GM23338 (cell line): ENCODE results near the gene CHN1. TPM values are rescaled to one million over a fixed set of nuclear protein-coding genes. Genes with fewer than 3 reads are reported as not detected.
A peak's percentile ranks its signal among the peaks of the same experiment; 100 is the strongest.

Source experiments
- ATAC-seq: fragments of 200-7000 bp; cut with Tn5 transposase; 3 replicates; pipeline ENCODE4 v1.9.1; 2020
- DNase-seq: peaks from one replicate; pipeline ENCODE4 v3.0.0-alpha.2; 2015; ENCODE audit warnings: low spot score
- H2AFZ ChIP-seq: fragments of 200-600 bp; sonication (generic); 2 replicates; pipeline ENCODE4 v1.8.0; 2016; ENCODE audit warnings: antibody characterized with exemption, mild to moderate bottlenecking, moderate library complexity
- H3F3A ChIP-seq: fragments of 200-600 bp; sonication (generic); replicated peaks from 2 replicates; pipeline ENCODE4 v1.8.0; 2017; ENCODE audit warnings: antibody characterized with exemption, mixed run types, low read depth
- H3K27ac ChIP-seq: fragments of 200-600 bp; sonication (generic); 2 replicates; pipeline ENCODE4 v1.6.1; 2016; ENCODE audit warnings: low read depth
- H3K27me3 ChIP-seq: fragments of 200-600 bp; sonication (generic); 2 replicates; pipeline ENCODE4 v1.8.0; 2016; ENCODE audit warnings: mild to moderate bottlenecking, mixed run types, moderate library complexity; ENCODE audit not compliant: insufficient read depth
- H3K36me3 ChIP-seq: fragments of 200-600 bp; sonication (generic); 2 replicates; pipeline ENCODE4 v1.8.0; 2016; ENCODE audit warnings: mild to moderate bottlenecking; ENCODE audit not compliant: insufficient read depth
- H3K4me1 ChIP-seq: fragments of 200-600 bp; sonication (generic); 2 replicates; pipeline ENCODE4 v1.8.0; 2016; ENCODE audit warnings: mild to moderate bottlenecking, moderate library complexity; ENCODE audit not compliant: insufficient read depth
- H3K4me2 ChIP-seq: fragments of 200-600 bp; sonication (generic); 2 replicates; pipeline ENCODE4 v1.7.1; 2017; ENCODE audit warnings: mixed run types
- H3K4me3 ChIP-seq: fragments of 200-600 bp; sonication (generic); 2 replicates; pipeline ENCODE4 v1.6.1; 2016; ENCODE audit warnings: mixed run types
- H3K79me2 ChIP-seq: fragments of 200-600 bp; sonication (generic); replicated peaks from 2 replicates; pipeline ENCODE4 v1.8.0; 2017; ENCODE audit warnings: mild to moderate bottlenecking; ENCODE audit not compliant: insufficient read depth
- H3K9me2 ChIP-seq: fragments of 200-600 bp; sonication (generic); 2 replicates; pipeline ENCODE4 v1.8.0; 2017; ENCODE audit not compliant: insufficient read depth
- H4K20me1 ChIP-seq: fragments of 200-600 bp; sonication (generic); replicated peaks from 2 replicates; pipeline ENCODE4 v1.8.0; 2017; ENCODE audit warnings: mild to moderate bottlenecking; ENCODE audit not compliant: insufficient read depth
- H3K27ac Mint-ChIP-seq: 2 replicates; pipeline ENCODE4 v1.8.0; 2020; ENCODE audit warnings: inconsistent platforms, mild to moderate bottlenecking, moderate library complexity, mixed read lengths
- H3K27me3 Mint-ChIP-seq: 3 replicates; pipeline ENCODE4 v1.8.0; 2022; ENCODE audit warnings: low read depth, mild to moderate bottlenecking, moderate library complexity, mixed read lengths, inconsistent platforms; ENCODE audit not compliant: insufficient read depth, poor library complexity
- H3K36me3 Mint-ChIP-seq: 3 replicates; pipeline ENCODE4 v1.8.0; 2021; ENCODE audit warnings: low read depth, mild to moderate bottlenecking, inconsistent platforms, moderate library complexity, mixed read lengths
- H3K4me1 Mint-ChIP-seq: 3 replicates; pipeline ENCODE4 v1.8.0; 2020; ENCODE audit warnings: mild to moderate bottlenecking, inconsistent platforms, mixed read lengths
- H3K4me3 Mint-ChIP-seq: 3 replicates; pipeline ENCODE4 v1.8.0; 2021; ENCODE audit warnings: moderate library complexity, mild to moderate bottlenecking, inconsistent platforms, mixed read lengths
- H3K9me3 Mint-ChIP-seq: 3 replicates; pipeline ENCODE4 v1.8.0; 2020; ENCODE audit warnings: moderate library complexity, mild to moderate bottlenecking, inconsistent platforms, mixed read lengths
- EZH2phosphoT487 ChIP-seq: fragments of 200-600 bp; sonication (generic); IDR thresholded peaks from one replicate; pipeline ENCODE4 v1.8.1; 2018; ENCODE audit warnings: antibody characterized with exemption; ENCODE audit not compliant: unreplicated experiment
- JUNB ChIP-seq: IDR thresholded peaks from one replicate; pipeline ENCODE4 v1.6.1; 2016; ENCODE audit warnings: antibody characterized with exemption; ENCODE audit not compliant: unreplicated experiment
- NANOG ChIP-seq: IDR thresholded peaks from 2 replicates; pipeline ENCODE4 v1.6.1; 2016; ENCODE audit warnings: antibody characterized with exemption, borderline replicate concordance
- POLR2AphosphoS5 ChIP-seq: IDR thresholded peaks from 2 replicates; pipeline ENCODE4 v1.6.1; 2016; ENCODE audit warnings: antibody characterized with exemption, low read depth
- ZNF331 ChIP-seq: fragments of 250-450 bp; sonication (Bioruptor Pico); IDR thresholded peaks from 2 replicates; pipeline ENCODE4 v1.5.0; 2020; ENCODE audit warnings: low read depth, mild to moderate bottlenecking, moderate library complexity
- polyA plus RNA-seq: library from polyadenylated mRNA; unstranded; fragments of >200 nt; fragmentation: Nextera tagmentation; extraction: Ambion mirVana; gene quantifications from 2 replicates; pipeline ENCODE4 v1.2.1, GENCODE V29; 2016
- total RNA-seq: library from RNA; depleted of rRNA; stranded (reverse); fragments of >200 nt; shearing (Covaris generic); gene quantifications from 2 replicates; pipeline ENCODE4 v1.2.3, GENCODE V29; 2014
- TF ChIP-seq, protein P1 (sequence below): IDR thresholded peaks from one replicate; pipeline ENCODE4 v1.6.1; 2018; ENCODE audit warnings: antibody characterized with exemption; ENCODE audit not compliant: unreplicated experiment
- TF ChIP-seq, protein P2 (sequence below): fragments of 250-450 bp; sonication (Bioruptor Pico); IDR thresholded peaks from 2 replicates; pipeline ENCODE4 v1.5.0; 2020; ENCODE audit warnings: mild to moderate bottlenecking, moderate library complexity
- TF ChIP-seq, protein P3 (sequence below), 2 experiments: fragments of 200-600 bp in 1 of 2; sonication (generic) in 1 of 2; conservative IDR thresholded peaks; 2 replicates each; pipeline versions ENCODE4 v1.5.1 to v1.6.1; 2016 to 2017; ENCODE audit warnings: antibody characterized with exemption in 2 of 2, low read depth in 2 of 2, mild to moderate bottlenecking in 2 of 2, moderate library complexity in 1 of 2

CHN1 gene
- total and polyA plus RNA-seq, 2 experiments from 2014 or later: 28.1 to 36.5 TPM

DNA sequence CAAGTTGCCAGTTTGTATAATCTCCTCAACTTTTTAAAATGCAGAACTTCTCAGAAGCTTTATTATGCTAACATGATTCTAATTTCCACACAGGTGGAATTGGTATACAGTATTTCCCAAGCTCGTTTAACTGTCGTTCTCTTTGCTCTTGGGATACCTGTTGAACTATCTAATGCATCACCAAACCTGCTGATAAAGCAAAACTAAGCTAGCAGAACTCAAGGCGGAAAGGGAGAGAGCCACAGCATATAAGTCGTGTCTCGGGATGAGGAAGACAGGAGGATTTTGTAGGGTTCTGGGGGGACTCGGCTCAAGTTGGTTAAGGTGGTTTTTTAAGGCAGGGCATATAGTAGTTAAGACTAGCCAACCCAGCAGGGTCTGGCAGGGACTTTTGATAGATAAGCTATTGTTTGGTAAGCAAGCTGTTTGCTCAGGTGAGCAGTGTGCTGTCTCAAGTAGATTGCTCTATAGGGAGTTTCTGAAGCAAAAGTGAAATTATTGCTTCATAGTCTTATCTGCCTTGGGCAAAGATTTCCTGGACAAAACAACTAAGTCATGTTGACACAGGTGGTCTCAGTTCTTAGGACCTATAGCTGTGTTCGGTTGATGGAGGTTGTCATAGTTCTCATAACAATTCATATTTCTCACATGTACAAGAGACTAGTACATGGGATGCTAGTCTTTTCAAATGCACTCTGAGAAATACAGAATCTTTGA lies 212.7 kb downstream of the CHN1 start:
- H2AFZ ChIP-seq: no peak overlapping the region
- H3K4me1 ChIP-seq: peaks cover 50% of the 10 kb centered on the region
- no peaks in the 10 kb centered on the region for H3K27me3 ChIP-seq
- DNase-seq (no peak), ATAC-seq (no peak)
- H3K27ac Mint-ChIP-seq: no peak overlapping the region; the same call in 1 of the 2 replicates
- TF ChIP-seq NANOG (no peak), JUNB (no peak), EZH2phosphoT487 (no peak), ZNF331 (no peak), POLR2AphosphoS5 (no peak)
- TF ChIP-seq, protein P1, sequence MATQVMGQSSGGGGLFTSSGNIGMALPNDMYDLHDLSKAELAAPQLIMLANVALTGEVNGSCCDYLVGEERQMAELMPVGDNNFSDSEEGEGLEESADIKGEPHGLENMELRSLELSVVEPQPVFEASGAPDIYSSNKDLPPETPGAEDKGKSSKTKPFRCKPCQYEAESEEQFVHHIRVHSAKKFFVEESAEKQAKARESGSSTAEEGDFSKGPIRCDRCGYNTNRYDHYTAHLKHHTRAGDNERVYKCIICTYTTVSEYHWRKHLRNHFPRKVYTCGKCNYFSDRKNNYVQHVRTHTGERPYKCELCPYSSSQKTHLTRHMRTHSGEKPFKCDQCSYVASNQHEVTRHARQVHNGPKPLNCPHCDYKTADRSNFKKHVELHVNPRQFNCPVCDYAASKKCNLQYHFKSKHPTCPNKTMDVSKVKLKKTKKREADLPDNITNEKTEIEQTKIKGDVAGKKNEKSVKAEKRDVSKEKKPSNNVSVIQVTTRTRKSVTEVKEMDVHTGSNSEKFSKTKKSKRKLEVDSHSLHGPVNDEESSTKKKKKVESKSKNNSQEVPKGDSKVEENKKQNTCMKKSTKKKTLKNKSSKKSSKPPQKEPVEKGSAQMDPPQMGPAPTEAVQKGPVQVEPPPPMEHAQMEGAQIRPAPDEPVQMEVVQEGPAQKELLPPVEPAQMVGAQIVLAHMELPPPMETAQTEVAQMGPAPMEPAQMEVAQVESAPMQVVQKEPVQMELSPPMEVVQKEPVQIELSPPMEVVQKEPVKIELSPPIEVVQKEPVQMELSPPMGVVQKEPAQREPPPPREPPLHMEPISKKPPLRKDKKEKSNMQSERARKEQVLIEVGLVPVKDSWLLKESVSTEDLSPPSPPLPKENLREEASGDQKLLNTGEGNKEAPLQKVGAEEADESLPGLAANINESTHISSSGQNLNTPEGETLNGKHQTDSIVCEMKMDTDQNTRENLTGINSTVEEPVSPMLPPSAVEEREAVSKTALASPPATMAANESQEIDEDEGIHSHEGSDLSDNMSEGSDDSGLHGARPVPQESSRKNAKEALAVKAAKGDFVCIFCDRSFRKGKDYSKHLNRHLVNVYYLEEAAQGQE: no peak
- TF ChIP-seq, protein P2, sequence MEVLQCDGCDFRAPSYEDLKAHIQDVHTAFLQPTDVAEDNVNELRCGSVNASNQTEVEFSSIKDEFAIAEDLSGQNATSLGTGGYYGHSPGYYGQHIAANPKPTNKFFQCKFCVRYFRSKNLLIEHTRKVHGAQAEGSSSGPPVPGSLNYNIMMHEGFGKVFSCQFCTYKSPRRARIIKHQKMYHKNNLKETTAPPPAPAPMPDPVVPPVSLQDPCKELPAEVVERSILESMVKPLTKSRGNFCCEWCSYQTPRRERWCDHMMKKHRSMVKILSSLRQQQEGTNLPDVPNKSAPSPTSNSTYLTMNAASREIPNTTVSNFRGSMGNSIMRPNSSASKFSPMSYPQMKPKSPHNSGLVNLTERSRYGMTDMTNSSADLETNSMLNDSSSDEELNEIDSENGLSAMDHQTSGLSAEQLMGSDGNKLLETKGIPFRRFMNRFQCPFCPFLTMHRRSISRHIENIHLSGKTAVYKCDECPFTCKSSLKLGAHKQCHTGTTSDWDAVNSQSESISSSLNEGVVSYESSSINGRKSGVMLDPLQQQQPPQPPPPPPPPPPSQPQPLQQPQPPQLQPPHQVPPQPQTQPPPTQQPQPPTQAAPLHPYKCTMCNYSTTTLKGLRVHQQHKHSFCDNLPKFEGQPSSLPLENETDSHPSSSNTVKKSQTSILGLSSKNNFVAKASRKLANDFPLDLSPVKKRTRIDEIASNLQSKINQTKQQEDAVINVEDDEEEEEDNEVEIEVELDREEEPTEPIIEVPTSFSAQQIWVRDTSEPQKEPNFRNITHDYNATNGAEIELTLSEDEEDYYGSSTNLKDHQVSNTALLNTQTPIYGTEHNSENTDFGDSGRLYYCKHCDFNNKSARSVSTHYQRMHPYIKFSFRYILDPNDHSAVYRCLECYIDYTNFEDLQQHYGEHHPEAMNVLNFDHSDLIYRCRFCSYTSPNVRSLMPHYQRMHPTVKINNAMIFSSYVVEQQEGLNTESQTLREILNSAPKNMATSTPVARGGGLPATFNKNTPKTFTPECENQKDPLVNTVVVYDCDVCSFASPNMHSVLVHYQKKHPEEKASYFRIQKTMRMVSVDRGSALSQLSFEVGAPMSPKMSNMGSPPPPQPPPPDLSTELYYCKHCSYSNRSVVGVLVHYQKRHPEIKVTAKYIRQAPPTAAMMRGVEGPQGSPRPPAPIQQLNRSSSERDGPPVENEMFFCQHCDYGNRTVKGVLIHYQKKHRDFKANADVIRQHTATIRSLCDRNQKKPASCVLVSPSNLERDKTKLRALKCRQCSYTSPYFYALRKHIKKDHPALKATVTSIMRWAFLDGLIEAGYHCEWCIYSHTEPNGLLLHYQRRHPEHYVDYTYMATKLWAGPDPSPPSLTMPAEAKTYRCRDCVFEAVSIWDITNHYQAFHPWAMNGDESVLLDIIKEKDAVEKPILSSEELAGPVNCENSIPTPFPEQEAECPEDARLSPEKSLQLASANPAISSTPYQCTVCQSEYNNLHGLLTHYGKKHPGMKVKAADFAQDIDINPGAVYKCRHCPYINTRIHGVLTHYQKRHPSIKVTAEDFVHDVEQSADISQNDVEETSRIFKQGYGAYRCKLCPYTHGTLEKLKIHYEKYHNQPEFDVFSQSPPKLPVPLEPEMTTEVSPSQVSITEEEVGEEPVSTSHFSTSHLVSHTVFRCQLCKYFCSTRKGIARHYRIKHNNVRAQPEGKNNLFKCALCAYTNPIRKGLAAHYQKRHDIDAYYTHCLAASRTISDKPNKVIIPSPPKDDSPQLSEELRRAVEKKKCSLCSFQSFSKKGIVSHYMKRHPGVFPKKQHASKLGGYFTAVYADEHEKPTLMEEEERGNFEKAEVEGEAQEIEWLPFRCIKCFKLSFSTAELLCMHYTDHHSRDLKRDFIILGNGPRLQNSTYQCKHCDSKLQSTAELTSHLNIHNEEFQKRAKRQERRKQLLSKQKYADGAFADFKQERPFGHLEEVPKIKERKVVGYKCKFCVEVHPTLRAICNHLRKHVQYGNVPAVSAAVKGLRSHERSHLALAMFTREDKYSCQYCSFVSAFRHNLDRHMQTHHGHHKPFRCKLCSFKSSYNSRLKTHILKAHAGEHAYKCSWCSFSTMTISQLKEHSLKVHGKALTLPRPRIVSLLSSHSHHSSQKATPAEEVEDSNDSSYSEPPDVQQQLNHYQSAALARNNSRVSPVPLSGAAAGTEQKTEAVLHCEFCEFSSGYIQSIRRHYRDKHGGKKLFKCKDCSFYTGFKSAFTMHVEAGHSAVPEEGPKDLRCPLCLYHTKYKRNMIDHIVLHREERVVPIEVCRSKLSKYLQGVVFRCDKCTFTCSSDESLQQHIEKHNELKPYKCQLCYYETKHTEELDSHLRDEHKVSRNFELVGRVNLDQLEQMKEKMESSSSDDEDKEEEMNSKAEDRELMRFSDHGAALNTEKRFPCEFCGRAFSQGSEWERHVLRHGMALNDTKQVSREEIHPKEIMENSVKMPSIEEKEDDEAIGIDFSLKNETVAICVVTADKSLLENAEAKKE (CRISPR knock-in tag): no peak
- TF ChIP-seq, protein P3, sequence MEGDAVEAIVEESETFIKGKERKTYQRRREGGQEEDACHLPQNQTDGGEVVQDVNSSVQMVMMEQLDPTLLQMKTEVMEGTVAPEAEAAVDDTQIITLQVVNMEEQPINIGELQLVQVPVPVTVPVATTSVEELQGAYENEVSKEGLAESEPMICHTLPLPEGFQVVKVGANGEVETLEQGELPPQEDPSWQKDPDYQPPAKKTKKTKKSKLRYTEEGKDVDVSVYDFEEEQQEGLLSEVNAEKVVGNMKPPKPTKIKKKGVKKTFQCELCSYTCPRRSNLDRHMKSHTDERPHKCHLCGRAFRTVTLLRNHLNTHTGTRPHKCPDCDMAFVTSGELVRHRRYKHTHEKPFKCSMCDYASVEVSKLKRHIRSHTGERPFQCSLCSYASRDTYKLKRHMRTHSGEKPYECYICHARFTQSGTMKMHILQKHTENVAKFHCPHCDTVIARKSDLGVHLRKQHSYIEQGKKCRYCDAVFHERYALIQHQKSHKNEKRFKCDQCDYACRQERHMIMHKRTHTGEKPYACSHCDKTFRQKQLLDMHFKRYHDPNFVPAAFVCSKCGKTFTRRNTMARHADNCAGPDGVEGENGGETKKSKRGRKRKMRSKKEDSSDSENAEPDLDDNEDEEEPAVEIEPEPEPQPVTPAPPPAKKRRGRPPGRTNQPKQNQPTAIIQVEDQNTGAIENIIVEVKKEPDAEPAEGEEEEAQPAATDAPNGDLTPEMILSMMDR (conservative IDR thresholded peaks at IDR 0.05; ENCODE audit: low read depth in 2 of 2): no peak
- no peak overlapping the region for H3K4me3 ChIP-seq
- peak overlapping the region; percentile 15; the same call in 1 of the 2 replicates for H3K27ac ChIP-seq
- H3K27me3 Mint-ChIP-seq: peaks cover 22% of the 10 kb centered on the region
- H3K36me3 ChIP-seq: no peaks in the 10 kb centered on the region
- peaks cover 4% of the 10 kb centered on the region; the same call in 2 of the 3 replicates for H3K36me3 Mint-ChIP-seq
- no peaks in the 10 kb centered on the region for H3K9me3 Mint-ChIP-seq
- peaks cover 73% of the 10 kb centered on the region for H3K4me1 Mint-ChIP-seq
- no peaks in the 10 kb centered on the region; the same call in 1 of the 2 replicates for H3F3A ChIP-seq
- no peak overlapping the region for H3K4me3 Mint-ChIP-seq
- H4K20me1 ChIP-seq: no peaks in the 10 kb centered on the region
- H3K4me2 ChIP-seq: 0 out of 2 replicates have a peak overlapping the region, but pooled peaks have one; percentile 28
- H3K9me2 ChIP-seq: no peaks in the 10 kb centered on the region
- no peaks in the 10 kb centered on the region for H3K79me2 ChIP-seq
